GM12874 (cell line): ENCODE results near the gene C6orf132.

Source experiments
- TF ChIP-seq, protein P1 (sequence below): IDR thresholded peaks from 2 replicates; pipeline ENCODE4 v1.5.1; 2011; ENCODE audit warnings: low read depth, mild to moderate bottlenecking, control low read depth, low read length, moderate library complexity; ENCODE audit not compliant: insufficient read depth

C6orf132 gene

DNA sequence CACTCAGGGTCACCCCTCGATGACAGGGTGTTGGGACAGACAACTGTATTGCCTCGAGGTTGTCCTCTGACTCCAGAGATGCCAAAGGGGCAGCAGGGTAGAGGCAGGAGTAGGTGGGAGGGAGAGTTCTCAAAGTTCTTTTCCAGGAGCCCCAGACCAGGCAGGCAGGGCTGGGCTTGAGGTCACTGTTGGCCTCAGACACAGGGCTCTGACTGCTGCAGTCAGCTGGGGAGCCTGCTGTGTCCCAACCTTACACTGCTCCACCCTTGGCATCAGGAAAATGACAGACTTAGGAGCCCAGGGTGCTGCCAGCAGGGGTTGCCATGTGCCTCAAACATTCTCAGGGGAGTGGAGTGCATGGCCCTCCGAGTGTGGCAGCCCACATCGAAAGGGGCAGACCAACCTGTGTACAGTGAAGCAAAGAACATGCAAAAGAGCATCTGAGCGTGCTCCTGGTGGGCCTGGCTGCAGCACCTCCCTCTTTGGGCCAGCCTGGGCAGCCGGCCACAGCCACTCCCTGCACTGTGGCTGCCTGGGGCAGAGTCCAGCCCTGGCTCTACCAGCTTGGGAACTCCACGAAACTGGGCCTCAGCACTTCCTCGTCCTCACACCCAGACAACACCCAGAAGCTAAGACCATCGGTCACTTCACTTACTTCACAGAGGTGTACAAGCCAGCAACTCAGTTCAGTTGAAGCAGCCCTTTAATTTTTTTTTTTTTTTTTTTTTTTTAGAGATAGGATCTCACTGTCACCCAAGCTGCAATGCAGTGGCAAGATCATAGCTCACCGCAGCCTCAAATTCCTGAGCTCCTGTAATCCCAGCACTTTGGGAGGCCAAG lies 24.0 kb downstream of the C6orf132 start:
- TF ChIP-seq, protein P1, sequence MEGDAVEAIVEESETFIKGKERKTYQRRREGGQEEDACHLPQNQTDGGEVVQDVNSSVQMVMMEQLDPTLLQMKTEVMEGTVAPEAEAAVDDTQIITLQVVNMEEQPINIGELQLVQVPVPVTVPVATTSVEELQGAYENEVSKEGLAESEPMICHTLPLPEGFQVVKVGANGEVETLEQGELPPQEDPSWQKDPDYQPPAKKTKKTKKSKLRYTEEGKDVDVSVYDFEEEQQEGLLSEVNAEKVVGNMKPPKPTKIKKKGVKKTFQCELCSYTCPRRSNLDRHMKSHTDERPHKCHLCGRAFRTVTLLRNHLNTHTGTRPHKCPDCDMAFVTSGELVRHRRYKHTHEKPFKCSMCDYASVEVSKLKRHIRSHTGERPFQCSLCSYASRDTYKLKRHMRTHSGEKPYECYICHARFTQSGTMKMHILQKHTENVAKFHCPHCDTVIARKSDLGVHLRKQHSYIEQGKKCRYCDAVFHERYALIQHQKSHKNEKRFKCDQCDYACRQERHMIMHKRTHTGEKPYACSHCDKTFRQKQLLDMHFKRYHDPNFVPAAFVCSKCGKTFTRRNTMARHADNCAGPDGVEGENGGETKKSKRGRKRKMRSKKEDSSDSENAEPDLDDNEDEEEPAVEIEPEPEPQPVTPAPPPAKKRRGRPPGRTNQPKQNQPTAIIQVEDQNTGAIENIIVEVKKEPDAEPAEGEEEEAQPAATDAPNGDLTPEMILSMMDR = no peak

DNA sequence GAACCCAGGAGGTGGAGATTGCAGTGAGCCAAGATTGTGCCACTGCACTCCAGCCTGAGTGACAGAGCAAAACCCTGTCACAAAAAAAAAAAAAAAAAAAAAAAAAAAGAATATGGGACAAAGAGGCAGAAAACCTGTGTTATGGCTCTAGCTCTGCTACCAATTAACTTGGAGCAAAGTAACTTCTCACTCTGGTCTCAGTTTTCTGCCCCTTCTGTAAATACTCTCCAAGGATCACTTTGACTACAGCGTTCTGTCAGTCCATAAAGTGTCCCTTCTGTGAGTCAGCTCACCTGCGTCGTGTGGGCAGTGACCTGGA lies 24.6 kb downstream of the C6orf132 start:
- TF ChIP-seq, protein P1 = no peak

DNA sequence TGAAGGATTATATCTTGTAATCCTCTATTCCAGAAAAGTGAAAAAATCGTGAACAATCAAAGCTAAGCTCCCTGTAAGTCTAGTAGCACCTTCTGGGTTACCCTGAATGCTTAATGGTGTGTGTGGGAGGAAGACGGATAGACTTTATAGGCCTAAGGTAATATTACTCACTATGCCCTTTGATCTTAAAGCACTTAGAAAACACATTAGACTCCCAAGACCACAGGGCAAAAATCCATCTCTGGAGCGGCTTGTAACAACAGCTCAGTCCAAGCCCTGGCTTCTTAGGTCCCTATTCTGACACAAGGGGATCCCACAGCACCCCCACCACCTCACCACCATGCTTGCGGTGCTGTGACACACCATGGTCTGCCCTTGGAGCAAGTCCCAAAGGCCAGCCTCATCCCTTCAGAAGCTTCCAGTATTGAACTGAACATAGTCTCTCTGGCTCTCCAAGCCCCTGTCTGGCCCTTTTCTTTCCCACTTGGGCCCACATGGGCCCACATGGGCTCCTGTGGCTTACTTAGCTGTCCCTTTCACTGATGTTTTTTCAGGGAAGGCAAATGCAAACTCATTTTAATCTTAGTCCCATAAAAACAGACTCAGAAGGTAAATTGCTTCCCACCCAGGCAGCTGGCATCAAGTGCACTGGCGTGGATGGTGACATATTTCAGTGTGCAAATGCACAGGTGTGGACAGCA lies 28.3 kb downstream of the C6orf132 start:
- TF ChIP-seq, protein P1 = no peak

DNA sequence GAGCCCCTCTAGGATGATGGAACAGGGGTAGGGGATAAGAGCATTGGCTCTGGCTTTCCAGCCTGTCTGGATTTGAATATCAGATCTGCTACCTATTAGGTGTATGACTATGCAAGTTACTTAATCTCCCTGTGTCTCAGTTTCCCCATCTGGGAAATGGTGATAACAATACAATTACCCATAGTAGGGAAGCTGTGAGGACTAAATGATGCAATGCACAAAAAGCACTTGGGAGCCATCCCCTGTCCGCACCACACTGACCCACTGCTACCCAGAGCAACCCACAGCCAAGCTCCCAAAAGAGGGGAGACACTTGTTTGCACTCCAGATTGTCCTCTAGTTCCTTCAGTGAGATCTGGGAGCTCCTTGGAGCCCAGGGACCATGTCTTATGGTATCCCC lies 30.1 kb downstream of the C6orf132 start:
- TF ChIP-seq, protein P1 = no peak

DNA sequence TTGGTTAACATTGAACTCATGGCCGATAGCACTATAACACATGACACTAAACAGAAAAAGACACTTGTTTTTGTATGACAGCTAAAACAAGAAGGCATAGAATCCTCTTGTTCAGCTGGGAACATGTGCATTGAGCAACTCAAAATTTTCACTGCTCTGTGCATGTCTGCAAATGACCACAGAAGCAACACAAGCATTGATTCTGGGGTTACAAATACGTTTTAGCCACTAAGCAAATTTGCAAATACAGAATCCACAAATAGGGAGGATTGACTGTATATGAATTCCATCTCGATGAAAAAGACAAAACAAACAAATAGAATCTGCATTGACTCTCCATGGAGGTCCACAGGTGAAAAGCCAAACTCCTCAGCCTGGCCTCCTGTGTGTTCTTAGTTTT lies 31.7 kb downstream of the C6orf132 start:
- TF ChIP-seq, protein P1 = no peak

DNA sequence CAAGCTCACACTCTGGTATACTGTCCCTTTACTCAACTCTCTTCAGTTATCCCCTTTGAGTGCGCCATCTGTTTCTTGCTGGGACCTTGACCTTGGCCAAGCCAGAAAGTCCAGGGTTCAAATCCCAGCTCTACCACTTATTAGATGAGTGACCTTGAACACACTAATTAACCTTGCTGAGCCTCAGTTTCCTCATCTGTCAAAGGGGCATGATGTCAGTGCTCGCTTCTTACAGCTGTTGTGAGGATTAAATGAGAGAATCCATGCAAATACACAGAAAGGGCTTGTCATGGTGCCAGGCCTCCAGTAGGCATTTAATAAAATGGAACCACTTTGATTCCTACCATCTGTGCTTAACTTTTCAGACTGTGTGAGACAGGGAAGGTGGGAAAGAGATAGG lies 34.3 kb downstream of the C6orf132 start:
- TF ChIP-seq, protein P1 = no peak

DNA sequence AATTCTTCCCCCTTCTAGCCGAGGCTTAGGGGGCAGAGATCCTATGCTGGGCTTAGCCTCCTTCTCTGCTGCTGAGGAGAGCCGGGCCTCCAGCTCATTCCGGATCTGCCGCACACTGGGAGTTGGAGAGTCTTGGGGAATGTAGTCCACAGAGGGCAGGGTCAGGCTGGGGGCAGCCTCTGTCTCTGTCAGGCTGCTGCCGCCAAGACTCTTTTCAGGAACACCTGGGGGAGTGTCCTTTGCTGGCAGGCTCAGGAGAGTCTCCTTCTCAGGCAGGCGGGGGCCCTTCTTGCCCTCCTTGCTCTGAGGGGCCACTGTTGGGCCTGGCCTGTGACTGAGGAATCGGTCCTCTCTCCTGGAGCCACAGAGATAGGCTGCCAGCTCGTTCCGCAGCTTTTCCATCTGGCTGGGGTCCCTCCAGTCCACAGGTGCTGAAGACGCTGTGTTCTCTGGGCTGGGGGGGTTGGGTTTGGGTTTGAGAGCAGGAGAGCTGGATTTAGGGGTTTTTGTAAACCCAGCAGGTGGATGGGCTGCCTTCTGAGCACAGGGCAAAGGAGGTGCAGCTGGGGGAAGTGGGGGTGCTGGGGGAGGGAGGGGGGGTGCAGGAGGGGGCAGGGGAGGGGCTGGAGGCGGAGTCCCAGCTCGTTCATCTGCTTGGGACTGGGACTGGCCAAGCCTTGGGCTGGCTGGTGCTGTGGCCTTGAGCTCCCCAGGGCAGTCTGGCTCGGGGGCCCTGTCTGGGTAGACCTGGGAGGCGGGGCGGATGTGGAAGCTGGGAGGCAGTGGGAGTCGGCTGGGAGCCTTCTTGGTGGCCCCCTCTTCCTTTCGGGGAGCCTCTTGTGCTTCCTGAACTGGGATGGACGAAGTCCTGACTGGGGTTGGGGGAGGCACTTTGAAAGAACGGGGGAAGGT lies 36.1 kb downstream of the C6orf132 start:
- TF ChIP-seq, protein P1 = no peak
